ENCODE measurements around the gene ZBTB43.

The ZBTB43 gene

GRCh38 chr9:126829035-126829434 is 24.2 kb downstream of the ZBTB43 start:
- no peaks in the 10 kb centered on the region for H3K9me2 ChIP-seq (replicated peaks; ENCODE audit: low read depth, low read length)
- H3K27me3 ChIP-seq (ENCODE audit: insufficient read depth, low read length, poor library complexity, severe bottlenecking): no peaks in the 10 kb centered on the region
- no peak overlapping the region for H3K9ac ChIP-seq (ENCODE audit: low read depth, low read length, poor library complexity, severe bottlenecking)
- no peaks in the 10 kb centered on the region for H3F3A ChIP-seq (ENCODE audit: low read depth)
- TF ChIP-seq EZH2phosphoT487 (IDR thresholded peaks at IDR 0.05; ENCODE audit: borderline replicate concordance): no peak
- no peak for TF ChIP-seq CTCF (conservative IDR thresholded peaks at IDR 0.05; ENCODE audit: low read length)
- no peak overlapping the region for H2AFZ ChIP-seq (ENCODE audit: low read length)
- H3K4me2 ChIP-seq (ENCODE audit: low read depth, low read length, poor library complexity, severe bottlenecking): no peak overlapping the region
- H4K20me1 ChIP-seq (ENCODE audit: insufficient read depth, low read length, poor library complexity, severe bottlenecking): no peaks in the 10 kb centered on the region
- H3K4me1 ChIP-seq (ENCODE audit: insufficient read depth, low read length, poor library complexity, severe bottlenecking): peaks cover 6% of the 10 kb centered on the region
- peaks cover 20% of the 10 kb centered on the region for H3K79me2 ChIP-seq (ENCODE audit: insufficient read depth, low read length)
- H3K9me3 ChIP-seq (ENCODE audit: insufficient read depth, low read depth, low read length): no peaks in the 10 kb centered on the region
- H3K36me3 ChIP-seq (ENCODE audit: insufficient read depth, low read length): peaks cover 19% of the 10 kb centered on the region
- no peak overlapping the region for H3K4me3 ChIP-seq (ENCODE audit: low read length, poor library complexity, severe bottlenecking)

GRCh38 chr9:126830827-126831226 is 26.0 kb downstream of the ZBTB43 start:
- TF ChIP-seq CTCF (conservative IDR thresholded peaks at IDR 0.05; ENCODE audit: low read length) (no peak), EZH2phosphoT487 (IDR thresholded peaks at IDR 0.05; ENCODE audit: borderline replicate concordance) (no peak)
- Histone ChIP-seq H4K20me1 (ENCODE audit: insufficient read depth, low read length, poor library complexity, severe bottlenecking) (no peaks in the 10 kb centered on the region), H2AFZ (ENCODE audit: low read length) (no peak overlapping the region), H3K4me1 (ENCODE audit: insufficient read depth, low read length, poor library complexity, severe bottlenecking) (peaks cover 6% of the 10 kb centered on the region), H3K36me3 (ENCODE audit: insufficient read depth, low read length) (peaks cover 30% of the 10 kb centered on the region), H3F3A (ENCODE audit: low read depth) (no peaks in the 10 kb centered on the region), H3K4me3 (ENCODE audit: low read length, poor library complexity, severe bottlenecking) (no peak overlapping the region), H3K4me2 (ENCODE audit: low read depth, low read length, poor library complexity, severe bottlenecking) (no peak overlapping the region), H3K9me2 (replicated peaks; ENCODE audit: low read depth, low read length) (no peaks in the 10 kb centered on the region), H3K9ac (ENCODE audit: low read depth, low read length, poor library complexity, severe bottlenecking) (no peak overlapping the region), H3K9me3 (ENCODE audit: insufficient read depth, low read depth, low read length) (no peaks in the 10 kb centered on the region), H3K79me2 (ENCODE audit: insufficient read depth, low read length) (peaks cover 20% of the 10 kb centered on the region), H3K27me3 (ENCODE audit: insufficient read depth, low read length, poor library complexity, severe bottlenecking) (no peaks in the 10 kb centered on the region)

- TF ChIP-seq CTCF (conservative IDR thresholded peaks at IDR 0.05; ENCODE audit: low read length) (no peak), EZH2phosphoT487 (IDR thresholded peaks at IDR 0.05; ENCODE audit: borderline replicate concordance) (no peak)
- peaks cover 30% of the 10 kb centered on the region for H3K36me3 ChIP-seq (ENCODE audit: insufficient read depth, low read length)
- H3K79me2 ChIP-seq (ENCODE audit: insufficient read depth, low read length): peaks cover 23% of the 10 kb centered on the region; the same call in 1 of the 2 replicates
- no peak overlapping the region for H3K4me2 ChIP-seq (ENCODE audit: low read depth, low read length, poor library complexity, severe bottlenecking)
- H3K9ac ChIP-seq (ENCODE audit: low read depth, low read length, poor library complexity, severe bottlenecking): no peak overlapping the region
- H4K20me1 ChIP-seq (ENCODE audit: insufficient read depth, low read length, poor library complexity, severe bottlenecking): no peaks in the 10 kb centered on the region
- H3K9me3 ChIP-seq (ENCODE audit: insufficient read depth, low read depth, low read length): no peaks in the 10 kb centered on the region
- H3K4me3 ChIP-seq (ENCODE audit: low read length, poor library complexity, severe bottlenecking): no peak overlapping the region
- H3K9me2 ChIP-seq (replicated peaks; ENCODE audit: low read depth, low read length): no peaks in the 10 kb centered on the region
- H3K4me1 ChIP-seq (ENCODE audit: insufficient read depth, low read length, poor library complexity, severe bottlenecking): peaks cover 9% of the 10 kb centered on the region
- H2AFZ ChIP-seq (ENCODE audit: low read length): no peak overlapping the region
- no peaks in the 10 kb centered on the region for H3F3A ChIP-seq (ENCODE audit: low read depth)
- H3K27me3 ChIP-seq (ENCODE audit: insufficient read depth, low read length, poor library complexity, severe bottlenecking): no peaks in the 10 kb centered on the region
Measured at GRCh38 chr9:126832440-126832839, 27.6 kb downstream of the ZBTB43 start.
